ENCODE data around the gene MMP25.

Gene MMP25

DNA sequence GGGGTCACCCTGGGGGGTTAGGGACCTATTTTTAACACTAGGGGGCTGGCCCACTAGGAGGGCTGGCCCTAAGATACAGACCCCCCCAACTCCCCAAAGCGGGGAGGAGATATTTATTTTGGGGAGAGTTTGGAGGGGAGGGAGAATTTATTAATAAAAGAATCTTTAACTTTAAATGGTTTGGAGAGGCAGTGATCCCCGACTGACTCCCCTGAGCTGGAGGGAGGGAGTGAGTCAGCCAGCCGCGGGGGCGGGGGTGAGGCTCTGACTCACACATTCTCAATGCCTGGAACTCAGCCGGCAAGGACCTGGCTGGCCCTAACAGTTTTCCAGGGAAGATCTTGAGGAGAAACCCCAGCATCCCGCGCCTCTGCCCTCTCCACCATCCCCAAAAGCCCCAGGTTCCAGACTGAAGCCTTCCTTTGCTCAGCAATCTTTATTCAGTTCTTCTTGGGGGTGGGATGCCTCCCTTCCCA, 24.1 kb upstream of the MMP25 start:
- Mint-ChIP-seq H3K4me1 (ENCODE audit: low read depth) (peaks cover 40% of the 10 kb centered on the region), H3K36me3 (ENCODE audit: low read depth) (peaks cover 23% of the 10 kb centered on the region), H3K9me3 (no peaks in the 10 kb centered on the region), H3K4me3 (peak overlapping the region; percentile 90), H3K27me3 (ENCODE audit: low read depth) (peaks cover 3% of the 10 kb centered on the region), H3K27ac (peak overlapping the region; percentile 90)
- DNase-seq (ENCODE audit: low spot score): peak; percentile 88

DNA sequence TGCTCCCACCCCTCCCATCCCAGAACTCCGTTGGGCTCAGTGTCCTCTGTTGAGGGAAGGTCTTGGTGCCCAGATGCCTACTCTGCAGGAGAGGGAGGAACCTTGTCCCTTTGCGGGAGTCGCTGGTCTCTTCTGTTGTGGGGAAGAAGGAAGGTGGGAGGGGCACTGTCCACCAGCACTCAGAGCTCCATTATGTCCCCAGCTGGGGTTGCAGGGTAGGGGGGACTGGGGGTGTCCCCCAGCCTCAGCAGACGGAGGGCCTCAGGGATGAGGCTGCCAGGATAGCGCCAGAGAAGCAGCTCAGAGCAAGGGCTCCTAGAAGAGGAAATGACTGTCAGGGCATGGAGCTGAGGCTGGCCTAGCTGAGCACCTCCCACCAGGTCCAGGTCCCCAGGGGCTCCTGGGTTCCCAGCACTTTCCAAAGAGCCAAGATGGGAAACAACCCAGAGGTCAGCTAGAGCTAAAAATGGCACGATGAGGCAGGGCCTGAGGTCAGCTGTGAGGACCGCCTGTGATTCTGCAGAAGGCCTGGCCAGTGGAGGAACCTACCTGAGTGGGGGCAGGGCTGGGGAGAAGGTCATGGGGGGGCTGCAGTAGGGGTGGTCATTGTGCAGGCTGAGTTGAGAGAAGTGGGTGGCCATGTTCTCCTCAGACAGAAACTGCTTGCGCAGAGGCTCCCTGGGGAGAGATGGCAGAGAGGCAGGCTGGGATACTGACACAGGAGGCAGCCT, 23.5 kb upstream of the MMP25 start:
- Mint-ChIP-seq H3K4me3 (peak overlapping the region; percentile 90), H3K9me3 (no peaks in the 10 kb centered on the region), H3K27ac (peak overlapping the region; percentile 90), H3K36me3 (ENCODE audit: low read depth) (peaks cover 23% of the 10 kb centered on the region), H3K4me1 (ENCODE audit: low read depth) (peaks cover 40% of the 10 kb centered on the region), H3K27me3 (ENCODE audit: low read depth) (peaks cover 3% of the 10 kb centered on the region)
- DNase-seq (ENCODE audit: low spot score): no peak

DNA sequence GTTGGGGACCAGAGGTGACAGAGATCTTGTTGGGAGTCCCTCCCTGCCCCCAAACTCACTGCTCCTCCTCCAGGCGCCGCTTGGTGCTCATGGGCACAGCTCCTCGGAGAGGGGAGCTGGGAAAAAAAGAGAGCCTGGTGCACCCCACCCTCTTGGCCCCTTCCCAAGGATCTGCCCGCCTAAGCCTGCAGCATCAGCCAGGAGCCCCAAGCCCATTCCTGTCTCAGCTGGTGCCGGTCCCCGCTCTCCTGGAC, 23.0 kb upstream of the MMP25 start:
- peak overlapping the region; percentile 90 for H3K4me3 Mint-ChIP-seq
- H3K36me3 Mint-ChIP-seq (ENCODE audit: low read depth): peaks cover 23% of the 10 kb centered on the region
- H3K9me3 Mint-ChIP-seq: no peaks in the 10 kb centered on the region
- no peak for DNase-seq (ENCODE audit: low spot score)
- H3K27ac Mint-ChIP-seq: peak overlapping the region; percentile 90
- peaks cover 39% of the 10 kb centered on the region for H3K4me1 Mint-ChIP-seq (ENCODE audit: low read depth)
- peaks cover 3% of the 10 kb centered on the region for H3K27me3 Mint-ChIP-seq (ENCODE audit: low read depth)

GRCh38 chr16:3023669-3024478, 22.5 kb upstream of the MMP25 start, which contains the start of the genes HCFC1R1 and THOC6:
TSS of gene HCFC1R1 (minus strand) at chr16:3023942. CDS start at chr16:3023941, 1 bp downstream.
TSS of gene THOC6 (plus strand) at chr16:3024035. CDS start at chr16:3024327, 292 bp downstream.
- Mint-ChIP-seq H3K4me1 (ENCODE audit: low read depth) (peaks cover 38% of the 10 kb centered on the region), H3K9me3 (no peaks in the 10 kb centered on the region), H3K27ac (peak within 1 kb of the TSS; percentile 90), H3K4me3 (peak within 1 kb of the TSS; percentile 90), H3K27me3 (ENCODE audit: low read depth) (peaks cover 4% of the 10 kb centered on the region), H3K36me3 (ENCODE audit: low read depth) (peaks cover 24% of the 10 kb centered on the region)
- DNase-seq (ENCODE audit: low spot score): peak; percentile 96

- peaks cover 44% of the 10 kb centered on the region for H3K4me1 Mint-ChIP-seq (ENCODE audit: low read depth)
- H3K4me3 Mint-ChIP-seq: peak overlapping the region; percentile 90
- H3K27me3 Mint-ChIP-seq (ENCODE audit: low read depth): peaks cover 11% of the 10 kb centered on the region
- H3K36me3 Mint-ChIP-seq (ENCODE audit: low read depth): peaks cover 26% of the 10 kb centered on the region
- no peaks in the 10 kb centered on the region for H3K9me3 Mint-ChIP-seq
- DNase-seq (ENCODE audit: low spot score): no peak
- H3K27ac Mint-ChIP-seq: no peak overlapping the region
Measured at GRCh38 chr16:3025032-3026002, 21.0 kb upstream of the MMP25 start.

- Mint-ChIP-seq H3K36me3 (ENCODE audit: low read depth) (peaks cover 26% of the 10 kb centered on the region), H3K4me3 (no peak overlapping the region), H3K9me3 (no peaks in the 10 kb centered on the region), H3K27ac (no peak overlapping the region), H3K4me1 (ENCODE audit: low read depth) (peaks cover 41% of the 10 kb centered on the region), H3K27me3 (ENCODE audit: low read depth) (peaks cover 11% of the 10 kb centered on the region)
- no peak for DNase-seq (ENCODE audit: low spot score)
Measured at GRCh38 chr16:3026003-3026378, 20.4 kb upstream of the MMP25 start.

DNA sequence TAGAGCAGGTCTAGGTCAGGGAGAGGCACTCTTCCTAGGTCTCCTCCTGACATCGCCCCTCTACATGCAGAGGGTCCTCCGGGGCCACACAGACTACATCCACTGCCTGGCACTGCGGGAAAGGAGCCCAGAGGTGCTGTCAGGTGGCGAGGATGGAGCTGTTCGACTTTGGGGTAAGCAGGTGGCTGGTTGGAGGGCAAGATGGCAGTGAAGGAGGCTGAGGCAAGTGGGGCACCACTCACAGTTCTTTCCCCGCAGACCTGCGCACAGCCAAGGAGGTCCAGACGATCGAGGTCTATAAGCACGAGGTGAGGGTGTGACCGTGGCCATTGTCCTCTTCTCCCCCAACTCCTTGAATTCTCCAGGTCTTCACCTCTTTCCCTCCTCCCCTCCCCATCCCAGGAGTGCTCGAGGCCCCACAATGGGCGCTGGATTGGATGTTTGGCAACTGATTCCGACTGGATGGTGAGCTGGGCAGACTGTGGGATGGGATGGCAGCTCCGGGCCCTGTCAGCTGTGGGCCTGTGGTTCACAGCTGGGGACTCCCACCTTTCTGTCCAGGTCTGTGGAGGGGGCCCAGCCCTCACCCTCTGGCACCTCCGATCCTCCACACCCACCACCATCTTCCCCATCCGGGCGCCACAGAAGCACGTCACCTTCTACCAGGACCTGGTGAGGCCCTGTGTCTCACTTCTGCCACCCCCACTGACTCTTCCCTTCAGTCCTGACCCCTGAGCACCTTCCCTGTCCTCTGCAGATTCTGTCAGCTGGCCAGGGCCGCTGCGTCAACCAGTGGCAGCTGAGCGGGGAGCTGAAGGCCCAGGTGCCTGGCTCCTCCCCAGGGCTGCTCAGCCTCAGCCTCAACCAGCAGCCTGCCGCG, 19.5 kb upstream of the MMP25 start:
- Mint-ChIP-seq H3K9me3 (no peaks in the 10 kb centered on the region), H3K4me3 (no peak overlapping the region), H3K4me1 (ENCODE audit: low read depth) (peaks cover 37% of the 10 kb centered on the region), H3K36me3 (ENCODE audit: low read depth) (peaks cover 23% of the 10 kb centered on the region), H3K27me3 (ENCODE audit: low read depth) (peaks cover 13% of the 10 kb centered on the region), H3K27ac (no peak overlapping the region)
- DNase-seq (ENCODE audit: low spot score): no peak

GRCh38 chr16:3027489-3027795, 18.9 kb upstream of the MMP25 start:
- peaks cover 31% of the 10 kb centered on the region for H3K4me1 Mint-ChIP-seq (ENCODE audit: low read depth)
- no peaks in the 10 kb centered on the region for H3K9me3 Mint-ChIP-seq
- no peak for DNase-seq (ENCODE audit: low spot score)
- H3K4me3 Mint-ChIP-seq: no peak overlapping the region
- peaks cover 18% of the 10 kb centered on the region for H3K27me3 Mint-ChIP-seq (ENCODE audit: low read depth)
- H3K36me3 Mint-ChIP-seq (ENCODE audit: low read depth): peaks cover 23% of the 10 kb centered on the region
- H3K27ac Mint-ChIP-seq: no peak overlapping the region

GRCh38 chr16:3027983-3028715, 18.2 kb upstream of the MMP25 start:
- Mint-ChIP-seq H3K27ac (no peak overlapping the region), H3K27me3 (ENCODE audit: low read depth) (peaks cover 25% of the 10 kb centered on the region), H3K4me3 (peak overlapping the region; percentile 66), H3K9me3 (no peaks in the 10 kb centered on the region), H3K4me1 (ENCODE audit: low read depth) (peaks cover 28% of the 10 kb centered on the region), H3K36me3 (ENCODE audit: low read depth) (peaks cover 23% of the 10 kb centered on the region)
- DNase-seq (ENCODE audit: low spot score): peak; percentile 81

GRCh38 chr16:3028716-3029319, 17.5 kb upstream of the MMP25 start:
- DNase-seq (ENCODE audit: low spot score): no peak
- peaks cover 31% of the 10 kb centered on the region for H3K27me3 Mint-ChIP-seq (ENCODE audit: low read depth)
- H3K27ac Mint-ChIP-seq: peak overlapping the region; percentile 26
- no peaks in the 10 kb centered on the region for H3K9me3 Mint-ChIP-seq
- peak overlapping the region; percentile 66 for H3K4me3 Mint-ChIP-seq
- H3K36me3 Mint-ChIP-seq (ENCODE audit: low read depth): peaks cover 23% of the 10 kb centered on the region
- peaks cover 24% of the 10 kb centered on the region for H3K4me1 Mint-ChIP-seq (ENCODE audit: low read depth)

GRCh38 chr16:3029491-3030221, 16.7 kb upstream of the MMP25 start:
- peak overlapping the region; percentile 71 for H3K27ac Mint-ChIP-seq
- peaks cover 21% of the 10 kb centered on the region for H3K36me3 Mint-ChIP-seq (ENCODE audit: low read depth)
- H3K9me3 Mint-ChIP-seq: no peaks in the 10 kb centered on the region
- H3K4me1 Mint-ChIP-seq (ENCODE audit: low read depth): peaks cover 21% of the 10 kb centered on the region
- peak; percentile 71 for DNase-seq (ENCODE audit: low spot score)
- peak overlapping the region; percentile 72 for H3K4me3 Mint-ChIP-seq
- peaks cover 40% of the 10 kb centered on the region for H3K27me3 Mint-ChIP-seq (ENCODE audit: low read depth)

All from T-helper 2 cell treated with Interferon-gamma antibody and Interleukin-4, amounts not matched to agents 5 μg/mL and 100 μg/mL, for 36 hours (primary cell).